ENCODE results near the gene LMCD1. TPM values are rescaled to one million over a fixed set of nuclear protein-coding genes. Genes with fewer than 3 reads are reported as not detected.

LMCD1 gene
- total RNA-seq, 2 experiments from 2014 or later = 0.36 to 0.55 TPM

GRCh38 chr3:8562081-8562595 lies 60.5 kb downstream of the LMCD1 start:
- Mint-ChIP-seq H3K4me3 (no peak overlapping the region), H3K4me1 (ENCODE audit: low read depth) (no peaks in the 10 kb centered on the region), H3K27me3 (peaks cover 4% of the 10 kb centered on the region), H3K36me3 (ENCODE audit: low read depth) (no peaks in the 10 kb centered on the region), H3K9me3 (no peaks in the 10 kb centered on the region), H3K27ac (no peak overlapping the region)
- TF ChIP-seq CTCF (IDR thresholded peaks at IDR 0.05) = no peak
- CTCF ChIA-PET = no interaction called here
- ATAC-seq (ENCODE audit: poor library complexity) = no peak
- no peaks in the 10 kb centered on the region for H3K27me3 ChIP-seq (ENCODE audit: control insufficient read depth in 1 of 2, insufficient read depth in 2 of 2, low read length in 2 of 2)
- H3K27ac ChIP-seq (ENCODE audit: low read depth in 1 of 2, low read length in 2 of 2) = no peak overlapping the region
- peaks cover 0 to 4% of the 10 kb centered on the region in 2 experiments for H3K9me3 ChIP-seq (ENCODE audit: control insufficient read depth in 1 of 2, insufficient read depth in 1 of 2, low read length in 2 of 2)
- no peak for DNase-seq
- no peaks in the 10 kb centered on the region for H3K4me1 ChIP-seq (ENCODE audit: insufficient read depth, low read length)
- POLR2A ChIA-PET = no interaction called here
- intact Hi-C loops (cut with DNase I, micrococcal nuclease) = no loop called here
- no peaks in the 10 kb centered on the region for H3K36me3 ChIP-seq (ENCODE audit: insufficient read depth, low read length)
- H3K4me3 ChIP-seq (ENCODE audit: low read length) = no peak overlapping the region

GRCh38 chr3:8563146-8563545 lies 61.5 kb downstream of the LMCD1 start:
- no peaks in the 10 kb centered on the region for H3K36me3 ChIP-seq (ENCODE audit: insufficient read depth, low read length)
- no peak overlapping the region for H3K27ac Mint-ChIP-seq
- intact Hi-C loops (cut with DNase I, micrococcal nuclease) = no loop called here
- ATAC-seq (ENCODE audit: poor library complexity) = no peak
- no peaks in the 10 kb centered on the region for H3K27me3 ChIP-seq (ENCODE audit: control insufficient read depth in 1 of 2, insufficient read depth in 2 of 2, low read length in 2 of 2)
- H3K27me3 Mint-ChIP-seq = peaks cover 4% of the 10 kb centered on the region
- H3K9me3 Mint-ChIP-seq = no peaks in the 10 kb centered on the region
- H3K4me1 ChIP-seq (ENCODE audit: insufficient read depth, low read length) = no peaks in the 10 kb centered on the region
- H3K36me3 Mint-ChIP-seq (ENCODE audit: low read depth) = no peaks in the 10 kb centered on the region
- DNase-seq = no peak
- no peak overlapping the region for H3K4me3 ChIP-seq (ENCODE audit: low read length)
- no peak for TF ChIP-seq CTCF (IDR thresholded peaks at IDR 0.05)
- no peak overlapping the region for H3K4me3 Mint-ChIP-seq
- ChIA-PET POLR2A (no interaction called here), CTCF (no interaction called here)
- peaks cover 0 to 4% of the 10 kb centered on the region in 2 experiments for H3K9me3 ChIP-seq (ENCODE audit: control insufficient read depth in 1 of 2, insufficient read depth in 1 of 2, low read length in 2 of 2)
- H3K4me1 Mint-ChIP-seq (ENCODE audit: low read depth) = no peaks in the 10 kb centered on the region
- H3K27ac ChIP-seq (ENCODE audit: low read depth in 1 of 2, low read length in 2 of 2) = no peak overlapping the region

- no peaks in the 10 kb centered on the region for H3K9me3 Mint-ChIP-seq
- no peak for DNase-seq
- H3K27me3 ChIP-seq (ENCODE audit: control insufficient read depth in 1 of 2, insufficient read depth in 2 of 2, low read length in 2 of 2) = no peaks in the 10 kb centered on the region
- H3K27me3 Mint-ChIP-seq = peaks cover 4% of the 10 kb centered on the region
- H3K27ac ChIP-seq (ENCODE audit: low read depth in 1 of 2, low read length in 2 of 2) = no peak overlapping the region
- H3K9me3 ChIP-seq (ENCODE audit: control insufficient read depth in 1 of 2, insufficient read depth in 1 of 2, low read length in 2 of 2) = peaks cover 0 to 4% of the 10 kb centered on the region in 2 experiments
- intact Hi-C loops (cut with DNase I, micrococcal nuclease) = no loop called here
- no peak for ATAC-seq (ENCODE audit: poor library complexity)
- no peaks in the 10 kb centered on the region for H3K36me3 ChIP-seq (ENCODE audit: insufficient read depth, low read length)
- CTCF ChIA-PET = no interaction called here
- H3K4me3 Mint-ChIP-seq = no peak overlapping the region
- H3K4me1 ChIP-seq (ENCODE audit: insufficient read depth, low read length) = no peaks in the 10 kb centered on the region
- H3K36me3 Mint-ChIP-seq (ENCODE audit: low read depth) = no peaks in the 10 kb centered on the region
- POLR2A ChIA-PET = no interaction called here
- no peak overlapping the region for H3K4me3 ChIP-seq (ENCODE audit: low read length)
- no peak for TF ChIP-seq CTCF (IDR thresholded peaks at IDR 0.05)
- no peaks in the 10 kb centered on the region for H3K4me1 Mint-ChIP-seq (ENCODE audit: low read depth)
- H3K27ac Mint-ChIP-seq = no peak overlapping the region
Observed at GRCh38 chr3:8563597-8563996, 62.0 kb downstream of the LMCD1 start.
